Uterus (tissue), 2 donors: Measurements from ENCODE around the gene UPF1.

Experiments
- CTCF ChIP-seq, 4 experiments: fragments of 200-600 bp in 2 of 4; fragments of 450-650 bp in 2 of 4; sonication (generic) in 2 of 4; IDR thresholded peaks; one replicate each; pipeline ENCODE4 v1.5.1; 2016 to 2019; ENCODE audit warnings: antibody characterized with exemption in 4 of 4, mild to moderate bottlenecking in 2 of 4, moderate library complexity in 1 of 4
- POLR2A ChIP-seq, 2 donors: fragments of 450-650 bp; IDR thresholded peaks; one replicate each; pipeline ENCODE4 v1.6.1; 2016; ENCODE audit warnings: antibody characterized with exemption in 2 of 2, mild to moderate bottlenecking in 1 of 2, moderate library complexity in 1 of 2

DNA sequence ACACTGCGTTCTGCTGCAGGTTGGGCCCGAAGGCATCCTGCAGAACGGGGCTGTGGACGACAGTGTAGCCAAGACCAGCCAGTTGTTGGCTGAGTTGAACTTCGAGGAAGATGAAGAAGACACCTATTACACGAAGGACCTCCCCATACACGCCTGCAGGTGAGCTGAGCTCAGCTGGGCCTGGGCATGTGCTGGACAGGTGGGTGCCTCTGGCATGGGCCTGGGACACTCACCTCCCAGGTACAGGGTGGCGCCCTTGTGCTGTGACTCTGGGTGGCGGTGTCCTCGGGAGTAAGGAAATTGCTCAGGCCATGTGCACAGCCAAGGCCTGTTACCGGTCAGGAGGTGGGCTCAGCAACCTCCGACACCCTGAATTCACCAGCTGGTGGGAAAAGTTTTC lies 14.2 kb downstream of the UPF1 start:
- TF ChIP-seq POLR2A (IDR thresholded peaks at IDR 0.05) (no peak), CTCF (IDR thresholded peaks at IDR 0.05) (no peak)
